GM19395 (cell line): ENCODE results near the gene SMC1A.

ENCODE experiments used
- ATAC-seq: cut with Tn5 transposase; IDR thresholded peaks from one replicate; pipeline ENCODE4 v1.9.1; 2021; ENCODE audit warnings: mild to moderate bottlenecking, moderate library complexity; ENCODE audit not compliant: unreplicated experiment

Gene SMC1A

DNA sequence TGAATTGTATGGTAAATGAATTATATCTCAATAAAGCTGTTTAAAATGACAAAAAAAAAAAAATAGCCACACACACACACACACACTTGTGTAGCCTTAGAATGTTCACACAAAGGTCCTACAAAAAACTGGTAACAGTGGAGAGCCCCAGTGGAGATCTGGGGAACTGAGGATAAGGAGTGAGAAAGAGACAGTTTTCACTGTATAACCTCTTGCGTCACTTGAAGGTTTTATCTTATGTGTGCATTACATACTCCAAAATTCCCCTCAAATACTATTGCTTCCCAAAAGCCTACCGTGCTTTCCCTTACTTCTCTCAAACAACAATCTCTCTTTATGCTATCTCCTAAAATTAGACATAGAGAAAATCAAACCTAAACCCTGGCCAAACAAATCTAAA lies 67.8 kb downstream of the SMC1A start:
- no peak for ATAC-seq

GRCh38 chrX:53347948-53348347 lies 74.5 kb downstream of the SMC1A start:
- ATAC-seq, result no peak

- no peak for ATAC-seq
These were observed 81.4 kb downstream of the SMC1A start for GRCh38 chrX:53340852-53341645.

GRCh38 chrX:53337101-53337500 lies 85.4 kb downstream of the SMC1A start:
- ATAC-seq, result no peak

GRCh38 chrX:53333853-53334252 lies 88.6 kb downstream of the SMC1A start:
- no peak for ATAC-seq

- no peak for ATAC-seq
These were observed 90.2 kb downstream of the SMC1A start for GRCh38 chrX:53332204-53332603.

DNA sequence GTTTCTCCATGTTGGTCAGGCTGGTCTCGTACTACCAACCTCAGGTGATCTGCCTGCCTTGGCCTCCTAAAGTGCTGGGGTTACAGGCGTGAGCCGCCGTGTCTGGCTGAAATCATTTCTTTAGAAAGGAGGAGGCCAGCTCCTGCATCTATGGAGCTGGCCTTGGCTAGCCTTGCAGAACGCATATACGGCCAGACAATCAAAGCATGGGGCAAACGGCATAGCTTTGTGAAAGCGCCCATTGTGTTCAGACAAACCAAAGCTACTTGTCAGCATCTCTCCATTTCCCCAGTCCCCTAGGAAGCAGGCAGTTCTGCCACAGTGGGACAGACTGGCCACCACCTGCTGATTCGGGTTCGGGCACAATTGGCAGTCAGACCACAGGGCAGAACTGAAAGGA lies 92.1 kb downstream of the SMC1A start:
- ATAC-seq, result no peak

- ATAC-seq, result no peak
These were observed 97.7 kb downstream of the SMC1A start for GRCh38 chrX:53324803-53325202.
